ENCODE data around the gene ALDH3B1. TPM values are rescaled to one million over a fixed set of nuclear protein-coding genes. Genes with fewer than 3 reads are reported as not detected.

The ALDH3B1 gene
- polyA plus RNA-seq, 1 donor (not counting 4 experiments of a cell fraction or from before 2014, with no cell fraction given) = 0.16 TPM

GRCh38 chr11:68025047-68025446 lies 14.9 kb downstream of the ALDH3B1 start:
- Histone ChIP-seq H3K4me3 (ENCODE audit: control insufficient read depth in 2 of 3, extremely low read depth in 1 of 3, insufficient read depth in 2 of 3, low read depth in 1 of 3, low read length in 3 of 3) (no peak overlapping the region), H3K9me3 (ENCODE audit: control insufficient read depth, low read depth, low read length) (no peaks in the 10 kb centered on the region), H2AFZ (ENCODE audit: control insufficient read depth, low read length) (no peak overlapping the region), H3K9me1 (ENCODE audit: control insufficient read depth, extremely low read depth, insufficient read depth, low read length) (no peaks in the 10 kb centered on the region), H3K36me3 (ENCODE audit: control insufficient read depth in 2 of 2, extremely low read depth in 1 of 2, insufficient read depth in 2 of 2, low read length in 2 of 2) (no peaks in the 10 kb centered on the region), H3K79me2 (ENCODE audit: control insufficient read depth, insufficient read depth, low read length) (no peaks in the 10 kb centered on the region), H3K9ac (ENCODE audit: control insufficient read depth, extremely low read depth, insufficient read depth, low read length) (no peak overlapping the region), H3K4me2 (ENCODE audit: control insufficient read depth, extremely low read depth, insufficient read depth, low read depth, low read length) (no peak overlapping the region), H3K27me3 (ENCODE audit: control insufficient read depth, extremely low read depth, insufficient read depth, low read length) (no peaks in the 10 kb centered on the region), H3K27ac (ENCODE audit: control insufficient read depth, insufficient read depth, low read length) (no peak overlapping the region), H3K4me1 (ENCODE audit: control insufficient read depth, extremely low read depth, insufficient read depth, low read length) (peaks cover 15% of the 10 kb centered on the region), H4K20me1 (ENCODE audit: control insufficient read depth, extremely low read depth, insufficient read depth, low read length) (no peaks in the 10 kb centered on the region)
- DNase-seq (ENCODE audit: low read depth, low spot score) (no peak), FAIRE-seq (no peak)
- no peak for TF ChIP-seq EZH2 (IDR thresholded peaks at IDR 0.05; ENCODE audit: low read length)
- no peak for TF ChIP-seq CTCF (optimal IDR thresholded peaks at IDR 0.05 in 1 of 3, IDR thresholded peaks at IDR 0.05 in 1 of 3, conservative IDR thresholded peaks at IDR 0.05 in 1 of 3; ENCODE audit: extremely low read depth in 1 of 3, insufficient read depth in 2 of 3, low read length in 3 of 3)
- dilution Hi-C loops (cut with MboI; ENCODE audit: extremely low pct_ligation_motif_present, low sequenced_read_pairs) = no loop called here

- H3K9me3 ChIP-seq (ENCODE audit: control insufficient read depth, low read depth, low read length) = no peaks in the 10 kb centered on the region
- H3K9me1 ChIP-seq (ENCODE audit: control insufficient read depth, extremely low read depth, insufficient read depth, low read length) = no peaks in the 10 kb centered on the region
- no peak overlapping the region for H3K9ac ChIP-seq (ENCODE audit: control insufficient read depth, extremely low read depth, insufficient read depth, low read length)
- FAIRE-seq (no peak), DNase-seq (ENCODE audit: low read depth, low spot score) (no peak)
- TF ChIP-seq EZH2 (IDR thresholded peaks at IDR 0.05; ENCODE audit: low read length) = no peak
- no peak for TF ChIP-seq CTCF (optimal IDR thresholded peaks at IDR 0.05 in 1 of 3, IDR thresholded peaks at IDR 0.05 in 1 of 3, conservative IDR thresholded peaks at IDR 0.05 in 1 of 3; ENCODE audit: extremely low read depth in 1 of 3, insufficient read depth in 2 of 3, low read length in 3 of 3)
- H3K4me2 ChIP-seq (ENCODE audit: control insufficient read depth, extremely low read depth, insufficient read depth, low read depth, low read length) = no peak overlapping the region
- H4K20me1 ChIP-seq (ENCODE audit: control insufficient read depth, extremely low read depth, insufficient read depth, low read length) = no peaks in the 10 kb centered on the region
- H3K36me3 ChIP-seq (ENCODE audit: control insufficient read depth in 2 of 2, extremely low read depth in 1 of 2, insufficient read depth in 2 of 2, low read length in 2 of 2) = no peaks in the 10 kb centered on the region
- H3K27ac ChIP-seq (ENCODE audit: control insufficient read depth, insufficient read depth, low read length) = no peak overlapping the region
- peaks cover 19% of the 10 kb centered on the region for H3K4me1 ChIP-seq (ENCODE audit: control insufficient read depth, extremely low read depth, insufficient read depth, low read length)
- no peak overlapping the region for H2AFZ ChIP-seq (ENCODE audit: control insufficient read depth, low read length)
- peaks cover 10% of the 10 kb centered on the region for H3K79me2 ChIP-seq (ENCODE audit: control insufficient read depth, insufficient read depth, low read length)
- H3K4me3 ChIP-seq (ENCODE audit: control insufficient read depth in 2 of 3, extremely low read depth in 1 of 3, insufficient read depth in 2 of 3, low read depth in 1 of 3, low read length in 3 of 3) = no peak overlapping the region
- no peaks in the 10 kb centered on the region for H3K27me3 ChIP-seq (ENCODE audit: control insufficient read depth, extremely low read depth, insufficient read depth, low read length)
- dilution Hi-C loops (cut with MboI; ENCODE audit: extremely low pct_ligation_motif_present, low sequenced_read_pairs) = no loop called here
These were observed 16.4 kb downstream of the ALDH3B1 start for GRCh38 chr11:68026391-68027105.
